CD4-positive, alpha-beta T cell treated with Interleukin-1 beta for 1 hour (primary cell): ENCODE measurements around the gene LRRC8E.

ENCODE experiments used
- DNase-seq, 2 donors: peaks; one replicate each; pipeline ENCODE4 v3.0.0-alpha.2; 2020 to 2022

LRRC8E gene

DNA sequence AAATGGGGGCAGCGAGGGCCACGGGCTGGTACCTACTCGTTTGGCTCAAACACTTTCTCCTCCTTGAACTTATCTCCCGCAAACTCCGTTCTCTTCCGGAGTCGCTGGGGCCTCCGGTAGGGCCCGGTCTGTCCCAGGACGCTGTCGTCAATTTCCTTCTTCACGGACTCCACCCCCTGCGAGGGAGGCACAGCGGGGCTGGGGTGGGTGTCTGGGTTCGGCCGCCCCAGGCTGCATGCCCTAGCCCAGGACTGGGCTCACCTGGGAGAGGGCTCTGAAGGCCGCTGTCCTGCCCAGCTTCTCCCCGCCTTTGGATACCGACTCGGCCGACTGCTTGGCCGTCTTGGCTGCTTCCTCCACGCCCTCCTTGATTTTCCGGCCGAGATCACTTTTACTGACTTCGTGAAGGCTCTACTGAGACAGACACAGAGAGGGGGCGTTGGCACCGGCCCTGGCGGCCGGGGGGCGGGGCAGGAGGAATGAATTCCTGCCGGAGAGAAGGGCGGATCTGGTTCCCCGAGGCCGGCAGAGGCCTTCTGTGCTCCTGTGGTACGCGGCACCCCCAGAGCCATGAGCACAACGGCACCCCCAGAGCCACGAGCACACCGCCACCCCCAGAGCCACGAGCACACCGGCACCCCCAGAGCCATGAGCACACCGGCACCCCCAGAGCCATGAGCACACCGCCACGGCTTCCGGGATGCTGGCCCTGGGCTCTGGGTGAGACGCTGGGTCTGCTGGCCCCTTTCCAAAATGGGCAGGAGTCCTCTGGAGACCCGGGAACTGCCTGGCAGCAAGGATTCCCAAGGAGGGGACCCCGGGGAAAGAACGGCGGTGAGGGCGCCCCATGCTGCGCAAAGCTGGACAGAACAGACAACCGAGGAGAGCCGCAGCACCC is 45.8 kb downstream of the LRRC8E start:
- no peak for DNase-seq

- no peak for DNase-seq
These were observed 46.5 kb downstream of the LRRC8E start for GRCh38 chr19:7934766-7935165.

DNA sequence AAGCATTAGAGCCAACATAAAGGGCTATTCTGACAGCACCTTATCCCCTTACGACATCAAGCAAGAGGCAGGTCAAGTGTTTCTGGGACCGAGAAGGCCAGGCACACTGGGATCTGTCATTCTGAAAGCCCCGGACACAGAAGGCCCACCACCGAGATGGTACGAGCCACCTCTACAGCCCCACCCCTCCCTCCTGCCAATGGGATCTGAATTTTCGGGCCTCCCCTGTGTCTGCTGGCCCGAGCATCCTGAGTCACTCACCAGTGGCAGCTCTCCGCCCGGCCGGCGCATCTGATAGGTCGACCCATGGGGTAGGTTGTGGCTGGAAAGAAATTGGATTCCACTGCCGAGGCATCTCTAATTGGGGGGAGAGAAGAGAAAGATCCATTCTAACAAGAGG is 52.5 kb downstream of the LRRC8E start:
- no peak for DNase-seq

- DNase-seq: no peak
These were observed 53.7 kb downstream of the LRRC8E start for GRCh38 chr19:7941895-7942596.

DNA sequence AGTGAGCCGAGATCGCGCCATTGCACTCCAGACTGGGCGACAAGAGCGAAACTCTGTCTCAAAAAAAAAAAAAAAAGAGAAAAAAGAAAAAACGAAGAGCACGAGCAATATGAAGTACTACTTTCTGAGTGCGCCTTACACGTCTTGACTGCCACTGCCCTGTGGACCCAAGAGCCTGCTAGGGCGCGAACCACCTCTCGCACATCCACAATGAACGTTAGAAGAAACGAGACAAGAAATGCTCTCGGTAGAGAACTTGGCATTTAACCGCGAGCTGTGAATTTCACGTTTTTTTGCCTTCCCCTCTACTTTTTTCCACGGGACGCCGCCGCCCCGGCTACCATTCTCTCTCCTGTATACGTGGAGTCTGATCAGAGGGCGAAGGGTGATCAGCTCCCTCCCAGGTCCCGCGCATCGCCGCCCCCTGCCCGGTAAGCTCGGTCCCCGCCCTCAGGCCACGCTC is 54.7 kb downstream of the LRRC8E start:
- DNase-seq: no peak

- DNase-seq: peak; percentile 99
These were observed 55.3 kb downstream of the LRRC8E start, which contains the start of gene TIMM44 for GRCh38 chr19:7943444-7944176. Gene TIMM44 (minus strand): TSS chr19:7943666. CDS start chr19:7943651, 15 bp downstream.

DNA sequence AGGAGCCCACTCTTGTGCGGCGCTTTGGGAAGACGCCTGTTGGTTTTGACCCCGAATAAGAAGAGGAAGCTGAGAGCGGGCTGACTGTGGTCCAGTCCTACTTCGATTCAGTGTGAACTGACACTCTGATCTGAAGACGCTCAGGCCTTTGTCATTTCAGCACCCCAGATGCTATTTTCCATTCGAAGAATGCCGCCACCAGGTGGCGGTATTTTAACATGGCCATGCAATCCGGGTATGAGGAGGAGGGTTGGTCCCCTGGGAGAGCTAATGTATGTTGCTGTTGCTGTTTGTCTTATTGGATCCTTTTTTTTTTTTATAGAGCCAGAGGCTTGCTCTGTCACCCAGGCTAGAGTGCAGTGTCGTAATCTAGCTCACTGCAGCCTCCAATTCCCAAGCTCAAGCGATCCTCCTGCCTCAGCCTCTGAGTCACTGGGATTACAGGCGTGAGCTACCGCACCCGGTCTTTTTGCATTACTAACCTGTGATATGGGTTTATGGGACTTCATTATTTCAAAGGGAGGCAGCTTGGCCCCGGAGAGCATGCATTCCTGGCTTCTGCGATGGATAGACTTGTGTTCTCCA is 56.0 kb downstream of the LRRC8E start:
- peak; percentile 86 to 88 for DNase-seq

- no peak for DNase-seq
These were observed 59.6 kb downstream of the LRRC8E start for GRCh38 chr19:7947939-7948338.
